Measurements from ENCODE around the gene HOXB8. TPM values are rescaled to one million over a fixed set of nuclear protein-coding genes. Genes with fewer than 3 reads are reported as not detected.

The HOXB8 gene
- total RNA-seq, 1 experiment from 2014 or later, result not detected

DNA sequence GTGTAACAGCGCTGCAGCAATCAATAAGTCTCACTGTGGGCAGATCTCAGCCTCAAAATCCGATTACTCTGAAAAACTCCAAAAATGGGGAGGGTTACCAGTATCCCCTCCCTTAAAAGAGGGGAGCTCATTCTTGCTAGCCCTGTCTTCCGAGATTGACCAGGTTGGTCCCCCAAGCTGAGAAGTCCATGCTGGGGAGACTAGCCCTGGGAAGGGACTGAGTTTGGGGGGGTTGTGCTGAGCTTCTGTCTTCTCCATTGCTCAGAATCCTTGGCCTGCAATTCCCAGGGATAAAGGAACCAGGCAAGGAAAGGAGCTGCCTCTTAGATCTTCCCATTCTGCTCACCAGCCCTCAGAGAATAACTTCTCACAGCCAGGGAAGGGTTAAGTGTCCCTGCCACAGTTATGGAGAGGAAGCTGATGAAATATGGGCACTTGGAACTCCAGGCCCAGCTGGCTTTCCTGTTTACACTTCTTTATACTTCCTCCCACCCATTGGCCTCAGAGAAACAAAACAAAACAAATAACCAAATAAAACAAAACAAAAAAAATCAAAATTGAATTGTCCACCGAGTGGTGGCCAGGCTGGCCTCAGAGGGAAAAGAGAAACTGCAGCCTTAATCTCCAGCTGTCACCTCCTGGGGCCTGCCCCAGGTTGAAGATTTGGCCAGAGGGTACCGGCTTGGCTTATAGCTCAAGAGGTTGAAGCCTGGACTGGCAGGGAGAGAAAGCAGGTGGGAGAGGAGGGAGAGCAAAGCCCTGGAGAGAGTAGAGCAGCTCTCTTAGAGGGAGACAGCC lies 27.6 kb downstream of the HOXB8 start:
- CTCF ChIA-PET, result interaction anchor here (0.6 to 1.6 kb wide), 4 partner anchors 131 to 254 kb away, joined by 3 read pairs; no protein-coding TSS in a partner anchor
- intact Hi-C loops (cut with micrococcal nuclease), result no loop called here
- Histone ChIP-seq H2AFZ (ENCODE audit: low read length) (no peak overlapping the region), H3F3A (ENCODE audit: low read length, unreplicated experiment) (no peaks in the 10 kb centered on the region), H3K36me3 (ENCODE audit: low read depth, low read length) (no peaks in the 10 kb centered on the region), H3K9ac (ENCODE audit: low read length) (no peak overlapping the region), H3K27ac (ENCODE audit: low read length) (no peak overlapping the region), H3K9me2 (replicated peaks; ENCODE audit: low read length) (no peaks in the 10 kb centered on the region), H3K4me3 (ENCODE audit: low read length) (no peak overlapping the region), H4K20me1 (ENCODE audit: low read length) (no peaks in the 10 kb centered on the region), H3K4me1 (ENCODE audit: insufficient read depth, low read length) (peaks cover 22% of the 10 kb centered on the region), H3K79me2 (ENCODE audit: low read length) (0 out of 2 replicates have a peak, but pooled peaks cover 6% of the 10 kb centered on the region), H3K4me2 (ENCODE audit: low read length) (no peak overlapping the region), H3K9me3 (ENCODE audit: low read length) (no peaks in the 10 kb centered on the region), H3K27me3 (ENCODE audit: low read length) (no peaks in the 10 kb centered on the region)
- BruUV-seq (replicated peaks), result no TSS peak
- DNase-seq (no peak), ATAC-seq (no peak)
- TF ChIP-seq EZH2phosphoT487 (IDR thresholded peaks at IDR 0.05; ENCODE audit: borderline replicate concordance, low read length) (no peak), EZH2 (IDR thresholded peaks at IDR 0.05; ENCODE audit: low read length, unreplicated experiment) (no peak)
- TF ChIP-seq, protein P1, sequence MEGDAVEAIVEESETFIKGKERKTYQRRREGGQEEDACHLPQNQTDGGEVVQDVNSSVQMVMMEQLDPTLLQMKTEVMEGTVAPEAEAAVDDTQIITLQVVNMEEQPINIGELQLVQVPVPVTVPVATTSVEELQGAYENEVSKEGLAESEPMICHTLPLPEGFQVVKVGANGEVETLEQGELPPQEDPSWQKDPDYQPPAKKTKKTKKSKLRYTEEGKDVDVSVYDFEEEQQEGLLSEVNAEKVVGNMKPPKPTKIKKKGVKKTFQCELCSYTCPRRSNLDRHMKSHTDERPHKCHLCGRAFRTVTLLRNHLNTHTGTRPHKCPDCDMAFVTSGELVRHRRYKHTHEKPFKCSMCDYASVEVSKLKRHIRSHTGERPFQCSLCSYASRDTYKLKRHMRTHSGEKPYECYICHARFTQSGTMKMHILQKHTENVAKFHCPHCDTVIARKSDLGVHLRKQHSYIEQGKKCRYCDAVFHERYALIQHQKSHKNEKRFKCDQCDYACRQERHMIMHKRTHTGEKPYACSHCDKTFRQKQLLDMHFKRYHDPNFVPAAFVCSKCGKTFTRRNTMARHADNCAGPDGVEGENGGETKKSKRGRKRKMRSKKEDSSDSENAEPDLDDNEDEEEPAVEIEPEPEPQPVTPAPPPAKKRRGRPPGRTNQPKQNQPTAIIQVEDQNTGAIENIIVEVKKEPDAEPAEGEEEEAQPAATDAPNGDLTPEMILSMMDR (conservative IDR thresholded peaks at IDR 0.05; ENCODE audit: low read depth, low read length), result no peak
- POLR2A ChIA-PET (ENCODE audit: unreplicated experiment), result interaction anchor here (0.5 to 1.1 kb wide), 3 partner anchors 115 to 322 kb away, joined by 3 to 5 read pairs (median 3); no protein-coding TSS in a partner anchor

DNA sequence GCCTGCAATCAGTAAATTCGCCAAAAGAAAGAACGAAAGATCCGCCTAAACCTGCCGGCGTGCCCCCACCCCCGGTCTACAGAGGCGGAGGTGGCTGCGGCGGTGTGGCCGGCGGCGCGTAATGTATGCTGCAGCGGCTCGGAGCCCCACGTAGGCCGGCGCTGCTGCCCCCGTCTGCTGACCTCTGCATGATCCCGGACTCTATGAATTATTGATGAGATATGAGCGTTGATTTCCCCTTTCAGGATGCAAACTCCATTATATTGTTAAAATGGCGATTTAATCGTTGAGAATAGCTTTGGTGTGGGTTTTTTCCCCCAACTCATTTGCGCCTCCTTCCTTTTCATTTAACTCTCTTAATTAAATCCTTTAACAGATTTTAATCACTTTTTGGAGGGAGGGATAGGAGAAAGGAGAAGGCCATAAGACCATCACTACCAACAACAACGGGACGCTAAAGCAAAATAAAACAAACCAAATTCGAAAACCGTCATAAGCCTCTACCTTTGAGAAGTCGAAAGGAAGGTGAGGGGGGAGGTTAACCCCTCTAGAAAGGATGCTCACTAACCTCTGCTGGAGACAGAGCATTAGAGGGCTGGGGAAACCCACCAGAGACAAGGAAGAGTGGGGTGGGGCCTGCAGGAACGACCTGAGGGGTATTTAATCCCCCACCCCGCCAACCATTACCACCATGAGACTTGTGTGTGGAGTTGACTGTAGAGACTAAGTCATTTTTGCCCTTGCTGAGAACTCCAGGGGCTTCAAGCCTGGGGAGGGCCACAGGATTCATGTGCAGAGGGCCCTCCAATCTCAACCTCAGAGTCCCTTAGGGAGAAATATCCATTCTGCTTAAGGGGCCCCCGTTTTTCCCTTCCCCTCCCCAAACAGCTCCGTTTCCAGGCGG lies 28.5 kb downstream of the HOXB8 start:
- Histone ChIP-seq H4K20me1 (ENCODE audit: low read length) (no peaks in the 10 kb centered on the region), H3K79me2 (ENCODE audit: low read length) (0 out of 2 replicates have a peak, but pooled peaks cover 6% of the 10 kb centered on the region), H3K4me3 (ENCODE audit: low read length) (peak overlapping the region; percentile 83; the same call in 1 of the 2 replicates), H3K27ac (ENCODE audit: low read length) (no peak overlapping the region), H3K36me3 (ENCODE audit: low read depth, low read length) (no peaks in the 10 kb centered on the region), H3K9ac (ENCODE audit: low read length) (peak overlapping the region; percentile 68; the same call in 1 of the 2 replicates), H3F3A (ENCODE audit: low read length, unreplicated experiment) (no peaks in the 10 kb centered on the region), H3K9me3 (ENCODE audit: low read length) (no peaks in the 10 kb centered on the region), H3K4me2 (ENCODE audit: low read length) (peak overlapping the region; percentile 97), H3K27me3 (ENCODE audit: low read length) (no peaks in the 10 kb centered on the region), H2AFZ (ENCODE audit: low read length) (peak overlapping the region; percentile 93; the same call in 1 of the 2 replicates), H3K4me1 (ENCODE audit: insufficient read depth, low read length) (peaks cover 22% of the 10 kb centered on the region), H3K9me2 (replicated peaks; ENCODE audit: low read length) (no peaks in the 10 kb centered on the region)
- ChIA-PET POLR2A (ENCODE audit: unreplicated experiment) (interaction anchor here (1.1 kb wide), 1 partner anchor 114 kb away, joined by 5 read pairs; no protein-coding TSS in a partner anchor), CTCF (interaction anchor here (0.6 to 1.0 kb wide), 2 partner anchors 235 to 251 kb away, joined by 3 read pairs; no protein-coding TSS in a partner anchor)
- intact Hi-C loops (cut with micrococcal nuclease), result no loop called here
- DNase-seq (no peak), ATAC-seq (no peak)
- no TSS peak for BruUV-seq (replicated peaks)
- TF ChIP-seq, protein P1 (conservative IDR thresholded peaks at IDR 0.05; ENCODE audit: low read depth, low read length), result no peak
- no peak for TF ChIP-seq EZH2phosphoT487 (IDR thresholded peaks at IDR 0.05; ENCODE audit: borderline replicate concordance, low read length)
- TF ChIP-seq EZH2 (IDR thresholded peaks at IDR 0.05; ENCODE audit: low read length, unreplicated experiment), result no peak

All from PC-3 (cell line).